ENCODE results near the gene MUL1. TPM values are rescaled to one million over a fixed set of nuclear protein-coding genes. Genes with fewer than 3 reads are reported as not detected.
A peak's percentile ranks its signal among the peaks of the same experiment; 100 is the strongest.

MUL1 gene
- total and polyA plus RNA-seq, 2 of the 4 experiments (the other 2 are of a cell fraction): 20.7 to 21.1 TPM

GRCh38 chr1:20551945-20552727 lies 44.2 kb upstream of the MUL1 start, which contains the start of gene FAM43B:
TSS of gene FAM43B (plus strand) at chr1:20552573. CDS start at chr1:20552974, 401 bp downstream.
- Histone ChIP-seq H2BK120ac (ENCODE audit: low read depth, low read length) (no peak within 1 kb of the TSS), H3K4ac (ENCODE audit: low read depth, low read length) (no peak within 1 kb of the TSS), H3K14ac (replicated peaks; ENCODE audit: low read depth, low read length) (no peak within 1 kb of the TSS), H2AK9ac (replicated peaks; ENCODE audit: low read depth, low read length, poor library complexity) (peak within 1 kb of the TSS; percentile 55), H3K27ac (ENCODE audit: insufficient read depth, low read length) (no peak within 1 kb of the TSS), H2BK20ac (ENCODE audit: low read depth, low read length) (no peak within 1 kb of the TSS), H4K20me1 (ENCODE audit: insufficient read depth, low read length) (no peaks in the 10 kb centered on the region; the same call in 1 of the 2 replicates), H3K18ac (ENCODE audit: low read depth, low read length) (no peak within 1 kb of the TSS), H4K91ac (ENCODE audit: insufficient read depth, low read depth, low read length) (no peak within 1 kb of the TSS), H3K4me3 (ENCODE audit: insufficient read depth, low read depth, low read length) (no peak within 1 kb of the TSS), H3K4me2 (ENCODE audit: low read depth, low read length) (peak within 1 kb of the TSS; percentile 50; the same call in 1 of the 2 replicates), H3K9ac (ENCODE audit: low read depth, low read length) (no peak within 1 kb of the TSS), H2AFZ (replicated peaks; ENCODE audit: low read length, poor library complexity) (peak within 1 kb of the TSS; percentile 77), H2BK5ac (ENCODE audit: low read depth, low read length, poor library complexity, severe bottlenecking) (no peak within 1 kb of the TSS), H3K9me3 (ENCODE audit: control insufficient read depth, insufficient read depth, low read length) (no peaks in the 10 kb centered on the region), H3K27me3 (ENCODE audit: control insufficient read depth, insufficient read depth, low read length) (peaks cover 82% of the 10 kb centered on the region), H4K5ac (ENCODE audit: low read depth, low read length) (no peak within 1 kb of the TSS), H3K36me3 (ENCODE audit: control insufficient read depth, insufficient read depth, low read length) (no peaks in the 10 kb centered on the region), H3K9me1 (ENCODE audit: insufficient read depth, low read length) (no peaks in the 10 kb centered on the region), H3K79me1 (ENCODE audit: low read depth in 1 of 2, low read length in 2 of 2) (no peaks in the 10 kb centered on the region), H3K23ac (ENCODE audit: low read depth, low read length) (no peak within 1 kb of the TSS), H4K8ac (ENCODE audit: low read depth in 2 of 2, low read length in 2 of 2) (no peak within 1 kb of the TSS), H2AK5ac (ENCODE audit: low read depth, low read length) (no peak within 1 kb of the TSS), H3K56ac (ENCODE audit: extremely low read depth, insufficient read depth, low read length) (no peak within 1 kb of the TSS), H2BK15ac (ENCODE audit: low read depth, low read length) (no peak within 1 kb of the TSS), H3K4me1 (ENCODE audit: control insufficient read depth, insufficient read depth, low read length) (no peaks in the 10 kb centered on the region)
- WGBS, 2 experiments (ENCODE audit: extremely low coverage in 2 of 2, insufficient read length in 1 of 2): 0% methylated on average over 12 of the region's 47 CpGs; no CpG with 5 or more reads in 1 of the 2 experiments
- TF ChIP-seq SMC3 (IDR thresholded peaks at IDR 0.05; ENCODE audit: low read depth, low read length) (no peak), FOS (IDR thresholded peaks at IDR 0.05; ENCODE audit: low read depth, low read length) (no peak), CEBPB (IDR thresholded peaks at IDR 0.05; ENCODE audit: low read depth, low read length) (no peak), CTCF (conservative IDR thresholded peaks at IDR 0.05; ENCODE audit: low read depth, low read length) (no peak), RAD21 (IDR thresholded peaks at IDR 0.05; ENCODE audit: low read length) (no peak), RFX5 (IDR thresholded peaks at IDR 0.05; ENCODE audit: low read depth, low read length) (no peak), MAFK (IDR thresholded peaks at IDR 0.05; ENCODE audit: low read depth, low read length) (no peak), USF2 (IDR thresholded peaks at IDR 0.05; ENCODE audit: low read depth, low read length) (no peak), BHLHE40 (IDR thresholded peaks at IDR 0.05; ENCODE audit: low read depth, low read length) (no peak), NFE2L2 (IDR thresholded peaks at IDR 0.05; ENCODE audit: low read depth, low read length) (no peak)
- TF ChIP-seq, protein P1, sequence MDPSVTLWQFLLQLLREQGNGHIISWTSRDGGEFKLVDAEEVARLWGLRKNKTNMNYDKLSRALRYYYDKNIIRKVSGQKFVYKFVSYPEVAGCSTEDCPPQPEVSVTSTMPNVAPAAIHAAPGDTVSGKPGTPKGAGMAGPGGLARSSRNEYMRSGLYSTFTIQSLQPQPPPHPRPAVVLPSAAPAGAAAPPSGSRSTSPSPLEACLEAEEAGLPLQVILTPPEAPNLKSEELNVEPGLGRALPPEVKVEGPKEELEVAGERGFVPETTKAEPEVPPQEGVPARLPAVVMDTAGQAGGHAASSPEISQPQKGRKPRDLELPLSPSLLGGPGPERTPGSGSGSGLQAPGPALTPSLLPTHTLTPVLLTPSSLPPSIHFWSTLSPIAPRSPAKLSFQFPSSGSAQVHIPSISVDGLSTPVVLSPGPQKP (IDR thresholded peaks at IDR 0.05; ENCODE audit: borderline replicate concordance, low read depth, low read length): no peak
- in situ Hi-C loops (cut with MboI; ENCODE audit: low sequenced_read_pairs) (no loop called here), intact Hi-C loops (cut with micrococcal nuclease) (no loop called here), dilution Hi-C loops (cut with HindIII; ENCODE audit: low sequenced_read_pairs, unreplicated experiment) (no loop called here)
- ChIA-PET CTCF (no interaction called here), POLR2A (ENCODE audit: unreplicated experiment) (no interaction called here)
- ATAC-seq (ENCODE audit: low read depth) (peak; percentile 75), DNase-seq (no peak)
- BruUV-seq (replicated peaks): no TSS peak

Measured in IMR-90 (cell line).